HG02763 (cell line): Measurements from ENCODE around the gene CYP39A1.

Source experiments
- ATAC-seq: cut with Tn5 transposase; IDR thresholded peaks from one replicate; pipeline ENCODE4 v1.9.1; 2021; ENCODE audit warnings: mild to moderate bottlenecking, moderate library complexity; ENCODE audit not compliant: unreplicated experiment

The CYP39A1 gene

GRCh38 chr6:46517202-46517601 is 135.4 kb downstream of the CYP39A1 start:
- no peak for ATAC-seq

- no peak for ATAC-seq
Measured at GRCh38 chr6:46513533-46513932, 139.1 kb downstream of the CYP39A1 start.

DNA sequence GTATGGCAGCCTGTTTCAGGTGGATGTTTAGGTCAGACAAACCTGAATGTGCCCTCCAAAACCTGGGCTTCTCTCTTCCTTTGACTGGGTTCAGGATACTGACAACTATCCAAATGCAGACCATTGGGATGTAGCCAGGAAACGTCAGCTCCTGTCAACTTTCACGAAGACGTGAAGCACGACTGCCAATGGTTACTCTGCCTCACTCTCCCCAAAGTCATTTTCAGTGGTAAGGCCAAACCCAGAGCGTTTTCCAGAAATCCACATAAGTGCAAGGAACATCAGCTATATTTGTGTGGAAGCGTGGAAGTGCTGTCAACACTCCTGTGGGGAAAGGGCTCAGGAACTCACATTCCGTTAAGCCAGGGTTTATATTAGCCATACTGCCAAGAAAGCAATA is 141.3 kb downstream of the CYP39A1 start:
- no peak for ATAC-seq

GRCh38 chr6:46510651-46511050 is 142.0 kb downstream of the CYP39A1 start:
- ATAC-seq = no peak

DNA sequence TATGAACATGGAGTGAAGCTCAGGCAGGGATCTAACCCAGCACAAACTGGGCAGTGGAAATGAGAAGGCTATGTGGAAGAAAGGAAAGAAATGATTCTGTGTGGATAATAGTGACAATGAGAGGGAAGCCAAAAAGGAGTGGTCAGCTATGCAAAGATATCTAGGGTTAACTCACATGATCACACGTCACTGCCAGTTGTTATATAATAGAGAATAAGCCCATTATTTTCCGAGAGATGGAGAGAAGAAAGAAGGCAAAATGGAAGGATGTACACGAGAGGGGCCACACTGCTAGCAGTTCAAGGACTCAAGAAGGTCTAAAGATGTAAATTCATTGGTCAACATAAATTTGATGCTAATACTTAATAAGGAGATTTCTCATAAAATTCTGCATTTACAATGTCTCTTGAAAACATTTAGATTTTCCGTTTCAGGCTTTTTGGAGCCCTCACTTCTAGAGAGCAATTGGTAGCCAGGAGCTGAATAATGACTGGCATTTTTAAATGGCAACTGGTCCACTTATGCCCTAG is 142.6 kb downstream of the CYP39A1 start:
- no peak for ATAC-seq

GRCh38 chr6:46509063-46509462 is 143.6 kb downstream of the CYP39A1 start:
- ATAC-seq = no peak

GRCh38 chr6:46507426-46507825 is 145.2 kb downstream of the CYP39A1 start:
- ATAC-seq = no peak

- ATAC-seq = no peak
Measured at GRCh38 chr6:46505693-46506512, 146.7 kb downstream of the CYP39A1 start.

DNA sequence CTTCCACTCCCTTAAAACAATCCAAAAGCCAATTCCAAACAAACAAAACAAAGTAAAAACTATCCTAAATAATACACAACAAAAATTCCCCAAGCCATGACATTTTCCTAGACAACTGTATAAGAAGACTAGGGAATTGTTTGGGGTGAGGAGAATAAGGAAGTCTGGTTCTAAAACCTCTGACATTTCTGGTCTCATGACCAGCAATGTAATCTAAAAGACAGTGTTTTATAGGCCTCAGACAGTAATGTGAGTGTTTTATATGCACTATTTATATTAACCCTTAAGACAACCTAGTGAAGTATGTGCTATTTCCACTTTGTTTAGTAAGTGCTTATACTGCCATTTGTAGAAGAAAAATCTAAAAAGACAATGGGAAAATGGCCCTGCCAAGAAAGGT is 148.4 kb downstream of the CYP39A1 start:
- no peak for ATAC-seq

- no peak for ATAC-seq
Measured at GRCh38 chr6:46502486-46503119, 150.0 kb downstream of the CYP39A1 start.

- ATAC-seq = no peak
Measured at GRCh38 chr6:46501136-46502089, 151.2 kb downstream of the CYP39A1 start.

DNA sequence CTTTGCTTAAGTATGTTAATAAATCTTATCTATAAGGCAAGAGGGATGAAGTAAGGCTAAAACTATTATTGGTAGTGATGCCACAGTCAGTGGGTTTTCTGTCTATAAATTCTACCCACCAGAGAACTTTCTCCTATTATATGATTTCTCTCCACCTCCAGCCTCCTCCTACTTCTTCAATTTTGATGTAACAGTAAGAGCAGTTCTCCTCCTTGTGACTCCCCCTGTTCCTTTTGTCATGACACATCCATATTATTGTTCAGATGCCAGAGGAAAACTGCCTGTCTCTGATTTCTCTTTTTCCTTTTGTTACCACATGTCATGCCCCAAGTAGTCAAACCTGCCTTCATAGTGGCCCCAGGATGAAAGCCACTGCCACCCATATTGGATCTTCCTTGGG is 152.2 kb downstream of the CYP39A1 start:
- no peak for ATAC-seq
